ENCODE results near the gene USP34. TPM values are rescaled to one million over a fixed set of nuclear protein-coding genes. Genes with fewer than 3 reads are reported as not detected.

Gene USP34
- total and polyA plus RNA-seq, 12 donors = 34.3 to 75.7 (median 58.6) TPM

GRCh38 chr2:61443342-61444041, 27.4 kb downstream of the USP34 start:
- ATAC-seq (no peak), DNase-seq (no peak)
- Histone ChIP-seq H3K4me1 (peaks cover 8 to 62% (median 42%) of the 10 kb centered on the region in 9 donors), H3K36me3 (peaks cover 0 to under 1% (median 0%) of the 10 kb centered on the region in 9 donors), H3K9me3 (no peaks in the 10 kb centered on the region), H3K27me3 (no peaks in the 10 kb centered on the region), H3K4me3 (no peak overlapping the region), H3K27ac (no peak overlapping the region)
- intact Hi-C loops (cut with DNase I) = no loop called here
- 79 to 90% methylated on average over 7 of the region's 7 CpGs for WGBS, 2 donors
- TF ChIP-seq CTCF (IDR thresholded peaks at IDR 0.05) = no peak

- Histone ChIP-seq H3K4me1 (peaks cover 8 to 84% (median 65%) of the 10 kb centered on the region in 9 donors), H3K27me3 (no peaks in the 10 kb centered on the region), H3K27ac (peak overlapping the region; percentile 21 to 71 (median 51)), H3K36me3 (no peaks in the 10 kb centered on the region), H3K9me3 (peaks cover 0 to 28% (median 10%) of the 10 kb centered on the region in 11 donors), H3K4me3 (no peak overlapping the region)
- DNase-seq (peak; percentile 58 to 59), ATAC-seq (peak; percentile 65 to 93 (median 86))
- no peak for TF ChIP-seq CTCF (IDR thresholded peaks at IDR 0.05)
- intact Hi-C loops (cut with DNase I) = no loop called here
- WGBS, 2 donors = 58 to 66% methylated on average over 7 of the region's 7 CpGs
Observed at GRCh38 chr2:61439241-61440002, 31.5 kb downstream of the USP34 start.

- no peak for TF ChIP-seq CTCF (IDR thresholded peaks at IDR 0.05)
- no peak for DNase-seq
- Histone ChIP-seq H3K27ac (peak overlapping the region in 6 of 10 donors; percentile 41 to 71 (median 60)), H3K4me1 (peaks cover 11 to 84% (median 69%) of the 10 kb centered on the region in 9 donors), H3K27me3 (no peaks in the 10 kb centered on the region), H3K36me3 (no peaks in the 10 kb centered on the region), H3K9me3 (peaks cover 0 to 28% (median 10%) of the 10 kb centered on the region in 11 donors), H3K4me3 (no peak overlapping the region)
- intact Hi-C loops (cut with DNase I) = no loop called here
- ATAC-seq = no peak
Observed at GRCh38 chr2:61438670-61439069, 32.2 kb downstream of the USP34 start.

- peaks cover 0 to 28% (median 10%) of the 10 kb centered on the region in 11 donors for H3K9me3 ChIP-seq
- H3K27ac ChIP-seq = peak overlapping the region in 1 of 10 donors; percentile 67
- H3K4me3 ChIP-seq = no peak overlapping the region
- TF ChIP-seq CTCF (IDR thresholded peaks at IDR 0.05) = no peak
- DNase-seq (no peak), ATAC-seq (no peak)
- intact Hi-C loops (cut with DNase I) = no loop called here
- no peaks in the 10 kb centered on the region for H3K27me3 ChIP-seq
- H3K36me3 ChIP-seq = no peaks in the 10 kb centered on the region
- WGBS, 2 donors = 96 to 97% methylated on average over 4 of the region's 4 CpGs
- H3K4me1 ChIP-seq = peaks cover 11 to 80% (median 68%) of the 10 kb centered on the region in 9 donors
Observed at GRCh38 chr2:61437170-61437569, 33.7 kb downstream of the USP34 start.

All from heart right ventricle (tissue), 16 donors.